IPS-20b (cell line): ENCODE data around the gene DIO2.

Source experiments
- H3K27ac ChIP-seq: one replicate; pipeline ENCODE4 v1.5.1; 2013; ENCODE audit warnings: low read length
- H3K27me3 ChIP-seq: 2 replicates; pipeline ENCODE4 v1.6.1; 2013; ENCODE audit warnings: mild to moderate bottlenecking, low read length, inconsistent platforms; ENCODE audit not compliant: insufficient read depth
- H3K36me3 ChIP-seq: 2 replicates; pipeline ENCODE4 v1.6.1; 2013; ENCODE audit warnings: low read depth, mild to moderate bottlenecking, inconsistent platforms, low read length, moderate library complexity; ENCODE audit not compliant: insufficient read depth
- H3K4me1 ChIP-seq: 2 replicates; pipeline ENCODE4 v1.6.1; 2013; ENCODE audit warnings: mild to moderate bottlenecking, control low read depth, inconsistent platforms, low read length, moderate library complexity; ENCODE audit not compliant: insufficient read depth
- H3K4me3 ChIP-seq: 2 replicates; pipeline ENCODE4 v1.5.1; 2013; ENCODE audit warnings: mild to moderate bottlenecking, low read length, inconsistent platforms
- H3K9ac ChIP-seq: 2 replicates; pipeline ENCODE4 v1.6.1; 2013; ENCODE audit warnings: low read depth, mild to moderate bottlenecking, inconsistent platforms, low read length, moderate library complexity
- H3K9me3 ChIP-seq: 2 replicates; pipeline ENCODE4 v1.6.1; 2013; ENCODE audit warnings: mild to moderate bottlenecking, low read depth, low read length, inconsistent platforms; ENCODE audit not compliant: insufficient read depth

DIO2 gene

DNA sequence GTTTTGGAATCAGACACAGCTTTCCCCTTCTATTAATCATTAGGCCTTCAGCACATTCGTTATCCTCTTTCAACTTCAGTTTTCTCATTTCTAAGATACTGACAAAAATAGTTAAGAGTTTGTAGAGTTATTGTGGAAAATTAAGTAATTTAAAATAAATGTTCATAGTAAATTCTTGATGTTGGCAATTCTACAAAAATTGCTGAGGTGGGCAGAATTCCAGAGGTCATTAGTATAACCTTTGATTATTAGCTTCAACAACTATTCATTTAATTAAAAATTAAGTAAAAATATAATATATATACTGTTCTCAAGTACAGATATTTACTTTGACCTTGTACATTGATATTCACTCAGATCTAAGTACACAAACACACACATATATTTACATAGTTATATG lies 58.5 kb downstream of the DIO2 start:
- H3K36me3 ChIP-seq = no peaks in the 10 kb centered on the region
- no peak overlapping the region for H3K9ac ChIP-seq
- no peaks in the 10 kb centered on the region for H3K27me3 ChIP-seq
- H3K4me3 ChIP-seq = no peak overlapping the region
- H3K4me1 ChIP-seq = no peaks in the 10 kb centered on the region
- H3K9me3 ChIP-seq = no peaks in the 10 kb centered on the region
- no peak overlapping the region for H3K27ac ChIP-seq

DNA sequence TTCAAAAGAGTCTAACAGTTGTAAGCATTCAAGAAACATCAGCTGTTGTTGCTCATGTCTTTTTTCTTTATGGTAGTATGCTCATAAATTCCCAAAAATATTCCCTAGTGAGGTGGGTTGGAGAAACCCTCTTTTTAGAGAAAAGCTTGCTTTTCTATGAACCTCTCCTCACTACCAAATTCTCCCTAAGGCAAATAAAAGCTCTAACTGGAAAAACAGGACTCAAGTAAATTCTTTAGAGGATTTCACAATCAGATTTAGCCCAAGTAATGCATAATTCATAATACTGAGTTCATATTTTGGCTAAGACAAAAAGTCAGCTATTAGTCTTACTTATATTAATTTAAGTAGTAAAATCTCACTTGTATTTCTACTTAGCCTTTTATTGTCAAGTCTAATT lies 59.1 kb downstream of the DIO2 start:
- H3K27ac ChIP-seq = no peak overlapping the region
- no peaks in the 10 kb centered on the region for H3K36me3 ChIP-seq
- H3K9ac ChIP-seq = no peak overlapping the region
- no peaks in the 10 kb centered on the region for H3K4me1 ChIP-seq
- H3K9me3 ChIP-seq = no peaks in the 10 kb centered on the region
- no peaks in the 10 kb centered on the region for H3K27me3 ChIP-seq
- no peak overlapping the region for H3K4me3 ChIP-seq

DNA sequence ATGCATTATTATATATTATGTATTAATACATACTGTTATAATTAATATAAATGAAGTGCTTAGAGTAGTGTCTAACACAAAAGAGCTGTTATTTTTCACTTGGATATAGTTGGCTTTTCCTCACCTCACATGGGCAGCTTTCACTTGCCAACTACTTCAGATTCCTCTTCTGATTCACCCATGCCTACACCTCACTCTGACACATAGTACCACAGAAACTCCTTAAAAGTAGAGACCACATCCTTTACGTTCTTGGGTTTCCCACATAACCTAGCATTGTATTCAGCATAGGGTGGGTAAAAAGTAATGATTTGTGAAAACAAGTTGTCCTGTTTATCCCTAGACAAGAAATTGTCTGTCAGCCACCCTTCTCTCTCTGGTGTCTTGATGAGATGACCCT lies 61.0 kb downstream of the DIO2 start:
- H3K27ac ChIP-seq = no peak overlapping the region
- H3K9ac ChIP-seq = no peak overlapping the region
- H3K9me3 ChIP-seq = no peaks in the 10 kb centered on the region
- H3K36me3 ChIP-seq = no peaks in the 10 kb centered on the region
- H3K27me3 ChIP-seq = no peaks in the 10 kb centered on the region
- H3K4me1 ChIP-seq = no peaks in the 10 kb centered on the region
- no peak overlapping the region for H3K4me3 ChIP-seq
